ENCODE data around the gene RPEL1. TPM values are rescaled to one million over a fixed set of nuclear protein-coding genes. Genes with fewer than 3 reads are reported as not detected.

RPEL1 gene
- total and polyA plus RNA-seq, 2 of the 8 experiments (the other 6 are each of a cell fraction or from before 2014, with no cell fraction given) = 0.12 TPM; not detected in 1

DNA sequence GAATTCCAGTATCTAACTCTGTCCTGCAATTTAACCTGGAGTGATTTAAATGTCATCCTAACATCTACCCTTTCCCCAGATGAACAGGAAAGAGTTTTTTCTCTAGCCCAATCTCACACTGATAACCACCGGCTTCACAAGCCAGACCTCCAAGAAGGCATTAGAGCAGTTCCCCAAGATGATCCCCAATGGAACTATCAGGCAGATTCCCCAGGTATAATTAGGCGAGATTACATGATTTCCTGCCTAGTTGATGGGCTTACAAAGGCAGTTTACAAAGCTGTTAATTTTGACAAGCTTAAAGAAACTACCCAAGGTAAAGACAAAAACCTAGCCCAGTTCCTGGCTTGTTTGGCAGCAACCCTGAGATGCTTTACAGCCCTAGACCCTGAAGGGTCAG, 38.5 kb upstream of the RPEL1 start:
- Histone ChIP-seq H2AFZ (ENCODE audit: low read length) (no peak overlapping the region), H3K79me1 (ENCODE audit: low read depth, low read length) (no peaks in the 10 kb centered on the region), H2BK120ac (replicated peaks; ENCODE audit: low read depth, low read length) (no peak overlapping the region), H3K14ac (ENCODE audit: insufficient read length) (no peak overlapping the region), H3K36me3 (ENCODE audit: control insufficient read depth in 2 of 4, insufficient read depth in 4 of 4, low read length in 3 of 4) (no peaks in the 10 kb centered on the region; a peak in 1 of 8 replicates), H2BK15ac (ENCODE audit: low read length) (no peak overlapping the region), H3K9me3 (ENCODE audit: insufficient read depth in 2 of 2, low read depth in 1 of 2, low read length in 1 of 2) (peaks cover 3 to 5% of the 10 kb centered on the region in 2 experiments), H4K20me1 (replicated peaks in 1 of 2; ENCODE audit: control insufficient read depth in 1 of 2, insufficient read depth in 2 of 2, low read length in 2 of 2) (no peaks in the 10 kb centered on the region), H3K4me1 (replicated peaks in 1 of 4; ENCODE audit: control insufficient read depth in 3 of 4, insufficient read depth in 4 of 4, low read length in 3 of 4) (peaks cover 3 to 14% (median 8%) of the 10 kb centered on the region in 4 experiments; a peak in 5 of 7 replicates), H3K4me2 (ENCODE audit: insufficient read depth in 1 of 2, low read depth in 2 of 2, low read length in 2 of 2) (no peak overlapping the region), H3K4me3 (ENCODE audit: extremely low read depth in 1 of 4, insufficient read depth in 2 of 4, low read depth in 3 of 4, low read length in 4 of 4) (no peak overlapping the region), H3K27me3 (replicated peaks in 1 of 4; ENCODE audit: control insufficient read depth in 3 of 4, extremely low read depth in 1 of 4, insufficient read depth in 3 of 4, low read length in 3 of 4) (no peaks in the 10 kb centered on the region), H4K8ac (ENCODE audit: extremely low read depth, insufficient read depth, low read length) (no peak overlapping the region), H2BK5ac (ENCODE audit: low read depth, low read length) (no peak overlapping the region), H3K56ac (replicated peaks; ENCODE audit: insufficient read length, low read depth, low read length) (no peak overlapping the region), H3K4ac (replicated peaks; ENCODE audit: insufficient read length, low read depth, low read length) (no peak overlapping the region), H4K91ac (replicated peaks; ENCODE audit: insufficient read length, low read length) (no peak overlapping the region), H4K5ac (ENCODE audit: insufficient read length, low read depth, low read length) (no peak overlapping the region), H2BK20ac (ENCODE audit: low read length) (no peak overlapping the region), H3K27ac (ENCODE audit: low read depth, low read length) (no peak overlapping the region), H2AK5ac (ENCODE audit: low read depth, low read length) (0 out of 2 replicates have a peak overlapping the region, but pooled peaks have one; percentile 39), H3K9ac (replicated peaks in 1 of 4; ENCODE audit: extremely low read depth in 1 of 4, low read depth in 3 of 4, low read length in 3 of 4) (no peak overlapping the region), H3K23me2 (ENCODE audit: low read depth, low read length) (no peaks in the 10 kb centered on the region), H2BK12ac (ENCODE audit: low read depth, low read length) (0 out of 2 replicates have a peak overlapping the region, but pooled peaks have one; percentile 23), H3K79me2 (ENCODE audit: control insufficient read depth in 1 of 2, insufficient read depth in 2 of 2, low read length in 2 of 2) (no peaks in the 10 kb centered on the region), H3K18ac (ENCODE audit: extremely low read depth, low read length) (no peak overlapping the region), H3K23ac (ENCODE audit: insufficient read length) (no peak overlapping the region)
- DNase-seq (ENCODE audit: low read depth in 1 of 2, low spot score in 2 of 2) = no peak
- ChIA-PET POLR2A (ENCODE audit: partially characterized antibody) (interaction anchor here (1.0 kb wide), 1 partner anchor 14 kb away, joined by 5 read pairs; the partner anchor contains the start of gene NT5C2), CTCF (ENCODE audit: partially characterized antibody) (interaction anchor here (0.8 to 0.9 kb wide), 2 partner anchors 31 to 38 kb away, joined by 3 to 4 read pairs; no protein-coding TSS in a partner anchor)
- FAIRE-seq = no peak
- no peak for TF ChIP-seq SIRT6 (IDR thresholded peaks at IDR 0.05; ENCODE audit: low read length)
- TF ChIP-seq GTF2F1 (IDR thresholded peaks at IDR 0.05; ENCODE audit: borderline replicate concordance, low read depth, low read length) = no peak
- TF ChIP-seq KDM4A (IDR thresholded peaks at IDR 0.05; ENCODE audit: low read depth, low read length, severe bottlenecking) = no peak
- no peak for TF ChIP-seq SAP30 (IDR thresholded peaks at IDR 0.05; ENCODE audit: insufficient read depth, insufficient replicate concordance, low read length)
- WGBS, 2 experiments (ENCODE audit: extremely low coverage in 1 of 2, insufficient coverage in 1 of 2, insufficient read length in 1 of 2, insufficient replicate concordance in 2 of 2, low coverage in 1 of 2, low lambda C conversion rate in 2 of 2, missing lambda C conversion rate in 1 of 2) = 86% methylated on average over 2 of the region's 2 CpGs; no CpG with 5 or more reads in 1 of the 2 experiments
